K562 (cell line): ENCODE data around the gene ENTR1. TPM values are rescaled to one million over a fixed set of nuclear protein-coding genes. Genes with fewer than 3 reads are reported as not detected.
A peak's percentile ranks its signal among the peaks of the same experiment; 100 is the strongest.

ENCODE experiments used
- CREM ChIP-seq: IDR thresholded peaks from 2 replicates; pipeline ENCODE4 v1.6.1; 2014; ENCODE audit warnings: antibody characterized with exemption, low read depth
- CXXC5 ChIP-seq: fragments of 250-450 bp; sonication (Bioruptor Pico); IDR thresholded peaks from 2 replicates; pipeline ENCODE4 v1.8.0; 2022; ENCODE audit warnings: inconsistent platforms, mild to moderate bottlenecking, moderate library complexity
- ETS1 ChIP-seq: conservative IDR thresholded peaks from 2 replicates; pipeline ENCODE4 v1.6.1; 2011; ENCODE audit warnings: low read depth, mild to moderate bottlenecking, low read length; ENCODE audit not compliant: control insufficient read depth
- HOMEZ ChIP-seq: fragments of 250-450 bp; sonication (Bioruptor Pico); IDR thresholded peaks from 2 replicates; pipeline ENCODE4 v1.4.0; 2020; ENCODE audit warnings: mild to moderate bottlenecking, moderate library complexity
- MCM3 ChIP-seq: fragments of 450-650 bp; IDR thresholded peaks from 2 replicates; pipeline ENCODE4 v1.6.1; 2016
- MNT ChIP-seq, 2 experiments: fragments of 450-650 bp; conservative IDR thresholded peaks; 2 replicates each; pipeline ENCODE4 v1.6.1; 2017; ENCODE audit warnings: mild to moderate bottlenecking in 2 of 2, moderate library complexity in 2 of 2
- MYNN ChIP-seq, 2 experiments: sonication (generic); formaldehyde crosslinking in 1 of 2; IDR thresholded peaks; 2 replicates each; pipeline versions ENCODE4 v1.5.0 to v1.6.1; 2016 to 2020; ENCODE audit warnings: antibody characterized with exemption in 1 of 2, missing genetic modification reagents in 1 of 2
- NKRF ChIP-seq: fragments of 450-650 bp; IDR thresholded peaks from 2 replicates; pipeline ENCODE4 v1.6.1; 2016; ENCODE audit warnings: borderline replicate concordance
- RBM14 ChIP-seq: fragments of 200-400 bp; formaldehyde crosslinking; IDR thresholded peaks from 2 replicates; pipeline ENCODE4 v1.6.1; 2018; ENCODE audit warnings: low read depth, mild to moderate bottlenecking, low read length, moderate library complexity, borderline replicate concordance; ENCODE audit not compliant: insufficient read depth
- RBM15 ChIP-seq: fragments of 200-400 bp; formaldehyde crosslinking; IDR thresholded peaks from 2 replicates; pipeline ENCODE4 v1.6.1; 2018; ENCODE audit warnings: mild to moderate bottlenecking, low read length, moderate library complexity; ENCODE audit not compliant: insufficient read depth
- RREB1 ChIP-seq: fragments of 250-450 bp; sonication (Bioruptor Pico); IDR thresholded peaks from 2 replicates; pipeline ENCODE4 v1.4.0; 2020
- SAFB2 ChIP-seq: fragments of 200-400 bp; formaldehyde crosslinking; IDR thresholded peaks from 2 replicates; pipeline ENCODE4 v1.6.1; 2018; ENCODE audit warnings: borderline replicate concordance, low read length, low read depth, moderate library complexity; ENCODE audit not compliant: severe bottlenecking
- ZNF133 ChIP-seq: fragments of 250-450 bp; sonication (Bioruptor Pico); IDR thresholded peaks from 2 replicates; pipeline ENCODE4 v1.4.0; 2020; ENCODE audit warnings: mild to moderate bottlenecking
- polyA plus RNA-seq, 8 experiments: library from polyadenylated mRNA; depleted of rRNA in 4 of 8; stranded (reverse) in 5 of 8; unstranded in 3 of 8; fragments of >200 nt; fragmentation: Nextera tagmentation in 2 of 8; fragmentation: Illumina TruSeq in 1 of 8; extraction: Ambion mirVana in 2 of 8; extraction: Trizol in 1 of 8; gene quantifications; 2 replicates each; pipeline versions ENCODE4 v1.2.1 to v1.2.3, GENCODE V29; 2011 to 2014; ENCODE audit warnings: inconsistent platforms in 1 of 8, missing spikeins in 1 of 8
- total RNA-seq, 7 experiments: library from RNA; depleted of rRNA in 6 of 7; stranded (reverse); fragments of >200 nt in 6 of 7; fragmentation: Illumina TruSeq in 2 of 7; extraction: Trizol in 2 of 7; gene quantifications; 2 replicates each; pipeline versions ENCODE4 v1.2.1 to v1.2.3, GENCODE V29; 2011 to 2021; ENCODE audit warnings: low replicate concordance in 1 of 7

Gene ENTR1
- total and polyA plus RNA-seq, 9 of the 15 experiments (the other 6 are each of a cell fraction or from before 2014, with no cell fraction given) = 6.7 to 106 (median 72.6) TPM

GRCh38 chr9:136400038-136400834, 10.2 kb downstream of the ENTR1 start, which contains the start of gene SNAPC4 (continued):
- no peak; the same call in 1 of the 2 replicates for TF ChIP-seq RREB1
- TF ChIP-seq MCM3 = no peak
- no peak for TF ChIP-seq SAFB2
- no peak for TF ChIP-seq RBM14
- TF ChIP-seq CREM = peak; percentile 85
- peak in 1 of 2 experiments; percentile 78; a peak in 2 of 4 replicates for TF ChIP-seq MNT (conservative IDR thresholded peaks at IDR 0.05)
- TF ChIP-seq RBM15 = no peak
- TF ChIP-seq MYNN (IDR thresholded peaks at IDR 0.05) = 0 out of 2 replicates have a peak, but pooled peaks have one; percentile 17
- TF ChIP-seq MYNN (CRISPR knock-in tag; IDR thresholded peaks at IDR 0.05) = no peak
- TF ChIP-seq NKRF = no peak
- TF ChIP-seq ZNF133 = no peak
- peak; percentile 42; the same call in 1 of the 2 replicates for TF ChIP-seq ETS1
- no peak for TF ChIP-seq HOMEZ (CRISPR knock-in tag)
- peak; percentile 93 for TF ChIP-seq CXXC5 (CRISPR knock-in tag)
